ENCODE measurements around the gene SGIP1.

SGIP1 gene

GRCh38 chr1:66769512-66770229 is 235.7 kb downstream of the SGIP1 start:
- ATAC-seq (ENCODE audit: low read depth) (no peak), DNase-seq (ENCODE audit: low spot score) (no peak)
- Histone ChIP-seq H3K4me1 (ENCODE audit: insufficient read depth, poor library complexity, severe bottlenecking) (no peaks in the 10 kb centered on the region), H3K27ac (ENCODE audit: poor library complexity, severe bottlenecking) (no peak overlapping the region), H3K36me3 (ENCODE audit: low read depth) (no peaks in the 10 kb centered on the region), H3K4me3 (ENCODE audit: severe bottlenecking) (no peak overlapping the region), H3K9me3 (ENCODE audit: severe bottlenecking) (no peaks in the 10 kb centered on the region), H3K27me3 (ENCODE audit: insufficient read depth, poor library complexity, severe bottlenecking) (no peaks in the 10 kb centered on the region)
- TF ChIP-seq CTCF (IDR thresholded peaks at IDR 0.05; ENCODE audit: poor library complexity, severe bottlenecking): no peak

GRCh38 chr1:66770240-66770639 is 236.3 kb downstream of the SGIP1 start:
- ATAC-seq (ENCODE audit: low read depth): no peak
- TF ChIP-seq CTCF (IDR thresholded peaks at IDR 0.05; ENCODE audit: poor library complexity, severe bottlenecking): no peak
- DNase-seq (ENCODE audit: low spot score): no peak
- Histone ChIP-seq H3K9me3 (ENCODE audit: severe bottlenecking) (no peaks in the 10 kb centered on the region), H3K36me3 (ENCODE audit: low read depth) (no peaks in the 10 kb centered on the region), H3K4me1 (ENCODE audit: insufficient read depth, poor library complexity, severe bottlenecking) (no peaks in the 10 kb centered on the region), H3K4me3 (ENCODE audit: severe bottlenecking) (no peak overlapping the region), H3K27ac (ENCODE audit: poor library complexity, severe bottlenecking) (no peak overlapping the region), H3K27me3 (ENCODE audit: insufficient read depth, poor library complexity, severe bottlenecking) (no peaks in the 10 kb centered on the region)

GRCh38 chr1:66770694-66771093 is 236.7 kb downstream of the SGIP1 start:
- Histone ChIP-seq H3K4me1 (ENCODE audit: insufficient read depth, poor library complexity, severe bottlenecking) (no peaks in the 10 kb centered on the region), H3K4me3 (ENCODE audit: severe bottlenecking) (no peak overlapping the region), H3K27ac (ENCODE audit: poor library complexity, severe bottlenecking) (no peak overlapping the region), H3K9me3 (ENCODE audit: severe bottlenecking) (no peaks in the 10 kb centered on the region), H3K27me3 (ENCODE audit: insufficient read depth, poor library complexity, severe bottlenecking) (no peaks in the 10 kb centered on the region), H3K36me3 (ENCODE audit: low read depth) (no peaks in the 10 kb centered on the region)
- ATAC-seq (ENCODE audit: low read depth): no peak
- TF ChIP-seq CTCF (IDR thresholded peaks at IDR 0.05; ENCODE audit: poor library complexity, severe bottlenecking): no peak
- DNase-seq (ENCODE audit: low spot score): no peak

GRCh38 chr1:66773227-66773626 is 239.3 kb downstream of the SGIP1 start:
- H3K9me3 ChIP-seq (ENCODE audit: severe bottlenecking): no peaks in the 10 kb centered on the region
- TF ChIP-seq CTCF (IDR thresholded peaks at IDR 0.05; ENCODE audit: poor library complexity, severe bottlenecking): no peak
- H3K27me3 ChIP-seq (ENCODE audit: insufficient read depth, poor library complexity, severe bottlenecking): no peaks in the 10 kb centered on the region
- no peak overlapping the region for H3K4me3 ChIP-seq (ENCODE audit: severe bottlenecking)
- no peaks in the 10 kb centered on the region for H3K4me1 ChIP-seq (ENCODE audit: insufficient read depth, poor library complexity, severe bottlenecking)
- no peak for ATAC-seq (ENCODE audit: low read depth)
- H3K27ac ChIP-seq (ENCODE audit: poor library complexity, severe bottlenecking): no peak overlapping the region
- no peaks in the 10 kb centered on the region for H3K36me3 ChIP-seq (ENCODE audit: low read depth)
- no peak for DNase-seq (ENCODE audit: low spot score)

GRCh38 chr1:66774438-66774837 is 240.5 kb downstream of the SGIP1 start:
- no peak for DNase-seq (ENCODE audit: low spot score)
- Histone ChIP-seq H3K27ac (ENCODE audit: poor library complexity, severe bottlenecking) (no peak overlapping the region), H3K27me3 (ENCODE audit: insufficient read depth, poor library complexity, severe bottlenecking) (no peaks in the 10 kb centered on the region), H3K36me3 (ENCODE audit: low read depth) (no peaks in the 10 kb centered on the region), H3K9me3 (ENCODE audit: severe bottlenecking) (no peaks in the 10 kb centered on the region), H3K4me3 (ENCODE audit: severe bottlenecking) (no peak overlapping the region), H3K4me1 (ENCODE audit: insufficient read depth, poor library complexity, severe bottlenecking) (no peaks in the 10 kb centered on the region)
- ATAC-seq (ENCODE audit: low read depth): no peak
- no peak for TF ChIP-seq CTCF (IDR thresholded peaks at IDR 0.05; ENCODE audit: poor library complexity, severe bottlenecking)
